ENCODE data around the gene SMARCA1. TPM values are rescaled to one million over a fixed set of nuclear protein-coding genes. Genes with fewer than 3 reads are reported as not detected.

The SMARCA1 gene
- polyA plus RNA-seq, 3 donors, result 0.03 to 0.13 TPM; not detected in 1

GRCh38 chrX:129545408-129545807 lies 22.1 kb upstream of the SMARCA1 start:
- H4K20me1 ChIP-seq (ENCODE audit: insufficient read depth, low read length), result no peaks in the 10 kb centered on the region
- no peak overlapping the region for H3K4me3 ChIP-seq (replicated peaks in 1 of 3; ENCODE audit: low read depth in 2 of 3, low read length in 3 of 3)
- peaks cover 5 to 39% of the 10 kb centered on the region in 2 donors for H3K36me3 ChIP-seq (replicated peaks in 1 of 2; ENCODE audit: control insufficient read depth in 1 of 2, insufficient read depth in 2 of 2, low read length in 2 of 2)
- Mint-ChIP-seq H3K4me1 (peaks cover 12% of the 10 kb centered on the region), H3K36me3 (peaks cover 23 to 26% of the 10 kb centered on the region in 2 donors), H3K27me3 (ENCODE audit: low read depth in 3 of 3) (no peaks in the 10 kb centered on the region), H3K27ac (no peak overlapping the region), H3K9me3 (peaks cover 0 to 5% (median 0%) of the 10 kb centered on the region in 7 donors), H3K4me3 (no peak overlapping the region)
- H3K4me1 ChIP-seq (ENCODE audit: control insufficient read depth in 1 of 2, insufficient read depth in 2 of 2, low read length in 2 of 2), result peaks cover 5 to 8% of the 10 kb centered on the region in 2 donors
- no peak overlapping the region for H3K9ac ChIP-seq (ENCODE audit: insufficient read depth, low read length, poor library complexity, severe bottlenecking)
- WGBS (ENCODE audit: insufficient coverage), result 100% methylated on average over 1 of the region's 1 CpG
- DNase-seq, result no peak
- no peak overlapping the region for H3K27ac ChIP-seq (ENCODE audit: low read depth in 1 of 2, low read length in 2 of 2)
- intact Hi-C loops (cut with micrococcal nuclease), result no loop called here
- H2AFZ ChIP-seq (ENCODE audit: insufficient read depth, low read depth, low read length, poor library complexity, severe bottlenecking), result no peak overlapping the region
- no peak for TF ChIP-seq CTCF (IDR thresholded peaks at IDR 0.05)
- no peaks in the 10 kb centered on the region for H3K9me3 ChIP-seq (replicated peaks in 1 of 2; ENCODE audit: control insufficient read depth in 1 of 2, insufficient read depth in 1 of 2, low read length in 2 of 2)
- no peaks in the 10 kb centered on the region for H3K27me3 ChIP-seq (ENCODE audit: control insufficient read depth in 2 of 2, insufficient read depth in 2 of 2, low read length in 2 of 2)
- peaks cover 11% of the 10 kb centered on the region for H3K79me2 ChIP-seq (ENCODE audit: insufficient read depth, low read length)
- H3K4me2 ChIP-seq (replicated peaks; ENCODE audit: extremely low read depth, low read length, poor library complexity, severe bottlenecking), result no peak overlapping the region

- no peak for TF ChIP-seq CTCF (IDR thresholded peaks at IDR 0.05)
- no CpG with 5 or more reads among the region's 2 CpGs for WGBS (ENCODE audit: insufficient coverage)
- peaks cover 21 to 26% of the 10 kb centered on the region in 2 donors for H3K36me3 Mint-ChIP-seq
- Histone ChIP-seq H3K27me3 (ENCODE audit: control insufficient read depth in 2 of 2, insufficient read depth in 2 of 2, low read length in 2 of 2) (no peaks in the 10 kb centered on the region), H3K79me2 (ENCODE audit: insufficient read depth, low read length) (peaks cover 11% of the 10 kb centered on the region), H3K4me3 (replicated peaks in 1 of 3; ENCODE audit: low read depth in 2 of 3, low read length in 3 of 3) (no peak overlapping the region), H3K27ac (ENCODE audit: low read depth in 1 of 2, low read length in 2 of 2) (no peak overlapping the region), H3K9ac (ENCODE audit: insufficient read depth, low read length, poor library complexity, severe bottlenecking) (no peak overlapping the region), H3K4me1 (ENCODE audit: control insufficient read depth in 1 of 2, insufficient read depth in 2 of 2, low read length in 2 of 2) (peaks cover 5 to 8% of the 10 kb centered on the region in 2 donors), H3K36me3 (replicated peaks in 1 of 2; ENCODE audit: control insufficient read depth in 1 of 2, insufficient read depth in 2 of 2, low read length in 2 of 2) (peaks cover 5 to 35% of the 10 kb centered on the region in 2 donors), H3K4me2 (replicated peaks; ENCODE audit: extremely low read depth, low read length, poor library complexity, severe bottlenecking) (no peak overlapping the region), H2AFZ (ENCODE audit: insufficient read depth, low read depth, low read length, poor library complexity, severe bottlenecking) (no peak overlapping the region), H4K20me1 (ENCODE audit: insufficient read depth, low read length) (no peaks in the 10 kb centered on the region), H3K9me3 (replicated peaks in 1 of 2; ENCODE audit: control insufficient read depth in 1 of 2, insufficient read depth in 1 of 2, low read length in 2 of 2) (no peaks in the 10 kb centered on the region)
- intact Hi-C loops (cut with micrococcal nuclease), result no loop called here
- no peak overlapping the region for H3K27ac Mint-ChIP-seq
- DNase-seq, result no peak
- H3K27me3 Mint-ChIP-seq (ENCODE audit: low read depth in 3 of 3), result no peaks in the 10 kb centered on the region
- H3K9me3 Mint-ChIP-seq, result peaks cover 0 to 5% (median 0%) of the 10 kb centered on the region in 7 donors
- peaks cover 14% of the 10 kb centered on the region for H3K4me1 Mint-ChIP-seq
- no peak overlapping the region for H3K4me3 Mint-ChIP-seq
Measured at GRCh38 chrX:129544780-129545179, 21.5 kb upstream of the SMARCA1 start.

Measured in CD14-positive monocyte (primary cell).